Cardiac muscle cell (in vitro differentiated cells and primary cell): ENCODE data around the gene IPO11. TPM values are rescaled to one million over a fixed set of nuclear protein-coding genes. Genes with fewer than 3 reads are reported as not detected.

ENCODE experiments used
- DNase-seq, 2 donors: peaks; one replicate each; pipeline versions ENCODE4 v3.0.0 to v3.0.0-alpha.2; 2010 to 2017; ENCODE audit warnings: low read depth in 1 of 2, low spot score in 1 of 2
- H3K27ac ChIP-seq: fragments of 200-600 bp; sonication (generic); 2 replicates; pipeline ENCODE4 v1.5.1; 2016
- H3K27me3 ChIP-seq: fragments of 200-600 bp; sonication (generic); 2 replicates; pipeline ENCODE4 v1.6.0; 2016; ENCODE audit warnings: control low read depth
- H3K36me3 ChIP-seq: fragments of 200-600 bp; sonication (generic); 2 replicates; pipeline ENCODE4 v1.5.1; 2016; ENCODE audit warnings: control low read depth
- H3K4me1 ChIP-seq: fragments of 200-600 bp; sonication (generic); 2 replicates; pipeline ENCODE4 v1.8.1; 2017; ENCODE audit warnings: low read depth, mild to moderate bottlenecking, mixed run types
- H3K4me3 ChIP-seq: fragments of 200-600 bp; sonication (generic); 2 replicates; pipeline ENCODE4 v1.5.1; 2016; ENCODE audit warnings: mild to moderate bottlenecking
- H3K9me3 ChIP-seq: fragments of 200-600 bp; sonication (generic); 2 replicates; pipeline ENCODE4 v1.5.1; 2017; ENCODE audit warnings: low read depth, mild to moderate bottlenecking, control low read depth
- polyA plus RNA-seq: library from polyadenylated mRNA; unstranded; fragments of >200 nt; fragmentation: Nextera tagmentation; extraction: Ambion mirVana; gene quantifications from 2 replicates; pipeline ENCODE4 v1.2.1, GENCODE V29; 2016
- total RNA-seq: library from RNA; depleted of rRNA; stranded (reverse); fragments of >200 nt; gene quantifications from 2 replicates; pipeline ENCODE4 v1.2.3, GENCODE V29; 2016
- TF ChIP-seq, protein P1 (sequence below): IDR thresholded peaks from 2 replicates; pipeline ENCODE4 v1.5.1; 2012; ENCODE audit warnings: low read depth, mild to moderate bottlenecking, low read length

The IPO11 gene
- total and polyA plus RNA-seq, 2 experiments from 2014 or later, result 11.6 to 17.9 TPM

DNA sequence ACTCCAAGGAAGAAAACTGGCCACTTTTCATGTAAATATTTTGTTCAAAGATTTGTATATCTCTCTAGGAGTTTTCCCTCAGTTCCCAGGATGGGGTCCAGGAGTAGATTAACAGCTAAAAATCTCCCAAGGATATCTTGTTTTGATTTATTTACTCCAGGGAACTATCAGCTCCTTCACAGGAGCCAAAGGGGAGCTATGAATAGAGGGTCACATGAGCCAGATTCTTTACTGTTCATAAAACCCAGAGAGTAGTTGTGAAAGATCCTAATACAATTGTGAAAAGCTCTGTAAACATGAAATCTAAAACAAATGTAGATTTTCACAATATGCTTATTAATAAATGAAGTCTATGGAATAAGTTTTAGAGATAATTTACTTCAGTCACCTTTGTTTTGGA is 25.7 kb upstream of the IPO11 start:
- Histone ChIP-seq H3K36me3 (peaks cover 58% of the 10 kb centered on the region), H3K27ac (peak overlapping the region; percentile 52), H3K9me3 (no peaks in the 10 kb centered on the region), H3K4me3 (no peak overlapping the region), H3K4me1 (no peaks in the 10 kb centered on the region), H3K27me3 (no peaks in the 10 kb centered on the region)
- DNase-seq, result peak in 1 of 2 donors; percentile 25
- TF ChIP-seq, protein P1, sequence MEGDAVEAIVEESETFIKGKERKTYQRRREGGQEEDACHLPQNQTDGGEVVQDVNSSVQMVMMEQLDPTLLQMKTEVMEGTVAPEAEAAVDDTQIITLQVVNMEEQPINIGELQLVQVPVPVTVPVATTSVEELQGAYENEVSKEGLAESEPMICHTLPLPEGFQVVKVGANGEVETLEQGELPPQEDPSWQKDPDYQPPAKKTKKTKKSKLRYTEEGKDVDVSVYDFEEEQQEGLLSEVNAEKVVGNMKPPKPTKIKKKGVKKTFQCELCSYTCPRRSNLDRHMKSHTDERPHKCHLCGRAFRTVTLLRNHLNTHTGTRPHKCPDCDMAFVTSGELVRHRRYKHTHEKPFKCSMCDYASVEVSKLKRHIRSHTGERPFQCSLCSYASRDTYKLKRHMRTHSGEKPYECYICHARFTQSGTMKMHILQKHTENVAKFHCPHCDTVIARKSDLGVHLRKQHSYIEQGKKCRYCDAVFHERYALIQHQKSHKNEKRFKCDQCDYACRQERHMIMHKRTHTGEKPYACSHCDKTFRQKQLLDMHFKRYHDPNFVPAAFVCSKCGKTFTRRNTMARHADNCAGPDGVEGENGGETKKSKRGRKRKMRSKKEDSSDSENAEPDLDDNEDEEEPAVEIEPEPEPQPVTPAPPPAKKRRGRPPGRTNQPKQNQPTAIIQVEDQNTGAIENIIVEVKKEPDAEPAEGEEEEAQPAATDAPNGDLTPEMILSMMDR, result no peak

DNA sequence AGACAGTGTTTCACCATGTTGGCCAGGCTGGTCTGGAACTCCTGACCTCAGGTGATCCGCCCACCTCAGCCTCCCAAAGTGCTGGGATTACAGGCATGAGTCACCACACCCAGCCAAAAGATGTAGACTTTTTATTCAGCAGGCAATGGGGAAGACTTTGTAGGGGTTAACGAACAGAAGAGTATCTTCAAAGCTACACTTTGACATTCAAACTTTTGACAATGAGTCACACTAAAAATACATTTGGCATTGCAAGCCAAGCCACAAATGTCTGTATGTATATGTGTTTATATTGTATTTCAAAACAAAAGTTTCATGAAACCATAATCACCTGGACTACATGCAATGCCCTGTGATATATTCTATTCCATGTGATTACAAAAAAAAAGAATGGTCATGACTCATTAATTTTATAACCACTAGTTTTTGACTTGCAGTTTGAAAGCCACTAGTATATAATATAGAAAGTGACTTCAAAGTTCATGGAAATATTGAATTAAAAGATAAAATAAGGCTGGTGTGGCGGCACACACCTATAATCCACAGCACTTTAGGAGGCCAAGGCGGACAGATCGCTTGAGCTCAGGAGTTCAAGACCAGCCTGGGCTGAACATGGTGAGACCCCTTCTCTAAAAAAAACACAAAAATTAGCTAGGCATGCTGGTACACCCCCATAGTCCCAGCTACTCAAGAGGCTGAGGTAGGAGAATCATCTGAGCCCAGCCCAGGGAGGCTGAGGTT is 17.2 kb upstream of the IPO11 start:
- no peak overlapping the region for H3K27ac ChIP-seq
- H3K9me3 ChIP-seq, result no peaks in the 10 kb centered on the region
- TF ChIP-seq, protein P1, result no peak
- H3K4me1 ChIP-seq, result no peaks in the 10 kb centered on the region
- no peaks in the 10 kb centered on the region for H3K27me3 ChIP-seq
- no peak overlapping the region for H3K4me3 ChIP-seq
- H3K36me3 ChIP-seq, result peaks cover 24% of the 10 kb centered on the region
- DNase-seq, result peak in 1 of 2 donors; percentile 8

DNA sequence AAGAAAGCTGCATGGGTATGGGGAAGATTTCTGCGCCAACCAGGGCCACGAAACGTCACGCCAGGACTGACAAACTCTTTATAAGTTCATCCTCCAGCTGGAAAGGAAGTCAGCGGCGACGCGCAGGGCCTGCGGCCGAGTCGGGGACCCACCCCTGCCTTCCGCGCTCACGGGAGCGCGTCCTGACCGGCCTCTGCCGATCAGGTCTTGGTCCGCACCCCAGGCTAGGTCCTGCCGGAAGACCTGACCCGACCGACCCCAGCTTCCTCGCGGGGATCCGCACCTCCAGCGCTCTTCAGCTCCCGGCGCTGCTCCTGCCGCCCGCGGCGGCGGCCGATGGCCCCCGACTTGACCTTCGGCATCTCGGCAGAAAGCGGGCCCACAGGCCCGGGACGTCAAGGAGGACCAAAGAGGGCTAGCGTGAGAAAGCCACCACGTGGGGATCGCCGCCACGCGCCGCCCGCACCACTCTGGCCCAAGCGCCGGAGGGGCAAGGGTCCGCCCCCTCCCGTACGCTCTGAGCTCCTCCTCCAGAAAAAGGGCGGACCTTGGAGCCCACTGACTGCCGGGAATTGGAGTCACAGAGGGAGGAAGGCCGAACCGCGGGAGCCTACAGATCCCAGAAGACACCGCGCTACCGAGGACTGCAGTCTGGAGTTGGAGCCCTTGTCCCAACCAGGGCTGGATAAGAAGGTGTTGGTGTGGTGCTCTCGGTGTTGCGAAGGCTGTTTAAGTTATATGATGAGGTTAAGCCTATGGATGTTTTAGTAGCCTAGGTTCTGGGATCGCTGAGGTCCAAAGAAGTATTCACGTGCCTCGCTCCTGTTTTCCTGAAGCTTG is 8.9 kb upstream of the IPO11 start, which contains the start of gene DIMT1:
Gene DIMT1 (minus strand): TSS at position 495 of the 840 bp plus-strand sequence. CDS start 133 bp downstream, at position 362.
- Histone ChIP-seq H3K9me3 (no peaks in the 10 kb centered on the region), H3K36me3 (peaks cover 7% of the 10 kb centered on the region)
- DNase-seq, result peak; percentile 98 to 99

DNA sequence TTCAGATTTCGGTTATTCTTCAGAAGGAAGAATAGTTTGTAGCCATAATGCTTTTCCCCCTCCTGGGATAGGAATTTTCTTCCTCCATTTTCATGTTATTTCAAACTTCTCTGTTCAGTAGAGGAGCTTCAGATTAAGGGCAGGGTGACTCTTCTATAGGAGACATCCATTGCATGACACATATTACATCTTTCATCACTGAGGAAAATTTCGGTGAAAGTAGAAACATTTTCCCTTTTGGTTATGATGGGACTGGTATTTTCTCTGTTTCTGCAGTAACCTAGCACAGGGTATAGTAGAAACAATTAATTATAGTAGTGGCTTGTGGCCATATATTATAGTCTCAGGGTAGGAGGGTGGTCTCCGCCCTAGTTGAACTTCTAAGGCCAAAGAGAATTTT is 1.1 kb downstream of the IPO11 start:
- Histone ChIP-seq H3K9me3 (no peaks in the 10 kb centered on the region), H3K36me3 (no peaks in the 10 kb centered on the region), H3K27me3 (no peaks in the 10 kb centered on the region), H3K4me1 (peaks cover 11% of the 10 kb centered on the region), H3K4me3 (peak overlapping the region; percentile 97), H3K27ac (no peak overlapping the region)
- TF ChIP-seq, protein P1, result no peak
- DNase-seq, result no peak

More for the DNA sequence above, 8.9 kb upstream of the IPO11 start, which contains the start of gene DIMT1:
- Histone ChIP-seq H3K27me3 (no peaks in the 10 kb centered on the region), H3K4me3 (peak within 1 kb of the TSS; percentile 69), H3K4me1 (peaks cover 8% of the 10 kb centered on the region), H3K27ac (peak within 1 kb of the TSS; percentile 92)
- TF ChIP-seq, protein P1, result no peak

DNA sequence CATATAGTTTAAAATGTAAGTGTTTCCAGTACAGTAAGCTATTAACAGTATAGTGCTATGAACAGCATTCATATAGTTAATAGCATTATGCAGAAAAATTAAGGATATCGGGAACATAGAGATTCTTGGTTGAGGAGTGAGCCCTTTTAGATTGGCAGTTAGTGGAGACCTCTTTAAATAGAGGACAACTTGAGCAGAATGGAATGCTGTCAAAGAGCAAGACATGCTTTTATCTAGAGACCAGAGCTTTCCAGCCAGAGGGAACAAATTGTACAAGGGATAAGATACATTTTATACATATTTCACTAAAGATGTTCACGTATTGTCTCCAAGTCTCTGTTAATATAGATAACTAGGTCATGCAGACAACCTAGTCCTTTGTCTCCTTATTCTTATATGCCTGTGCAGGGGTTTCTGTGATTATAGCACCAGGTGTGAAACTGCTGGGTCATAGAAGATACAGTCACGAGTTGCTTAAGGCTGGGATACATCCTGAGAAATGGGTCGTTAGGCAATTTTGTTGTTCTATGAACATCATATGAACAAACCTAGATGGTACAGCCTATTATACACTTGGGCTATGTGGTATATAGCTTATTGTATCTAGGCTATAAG is 6.0 kb downstream of the IPO11 start:
- no peak for DNase-seq
- Histone ChIP-seq H3K27ac (no peak overlapping the region), H3K9me3 (no peaks in the 10 kb centered on the region), H3K27me3 (no peaks in the 10 kb centered on the region), H3K36me3 (no peaks in the 10 kb centered on the region), H3K4me1 (peaks cover 9% of the 10 kb centered on the region), H3K4me3 (no peak overlapping the region)
- TF ChIP-seq, protein P1, result no peak
